Thyroid gland (tissue), 4 donors: Measurements from ENCODE around the gene PPP4C. TPM values are rescaled to one million over a fixed set of nuclear protein-coding genes. Genes with fewer than 3 reads are reported as not detected.
A peak's percentile ranks its signal among the peaks of the same experiment; 100 is the strongest.
"Not testable (repeated sequence)": the region's sequence is repeated elsewhere in the genome, so short reads cannot be mapped to it uniquely, and the experiment has no call there.

Experiments
- DNase-seq, 2 donors: peaks; one replicate each; pipeline ENCODE4 v3.0.0-alpha.2; 2019
- H3K27ac ChIP-seq, 3 donors: fragments of 200-600 bp; sonication (generic); 1 replicate in 2 of 3; 2 replicates in 1 of 3; pipeline ENCODE4 v1.5.1; 2016 to 2019; ENCODE audit warnings: mild to moderate bottlenecking in 1 of 3, moderate library complexity in 1 of 3
- H3K27me3 ChIP-seq: fragments of 200-600 bp; sonication (generic); one replicate; pipeline ENCODE4 v1.5.1; 2019
- H3K36me3 ChIP-seq, 2 donors: fragments of 200-600 bp; sonication (generic); one replicate each; pipeline ENCODE4 v1.5.1; 2016 to 2019
- H3K4me1 ChIP-seq, 2 donors: fragments of 200-600 bp; sonication (generic); one replicate each; pipeline ENCODE4 v1.5.1; 2017 to 2019
- H3K4me3 ChIP-seq, 3 donors: fragments of 200-600 bp; sonication (generic); replicated peaks in 1 of 3; 1 replicate in 2 of 3; 2 replicates in 1 of 3; pipeline ENCODE4 v1.5.1; 2016; ENCODE audit warnings: mild to moderate bottlenecking in 1 of 3
- H3K9me3 ChIP-seq: fragments of 200-600 bp; sonication (generic); one replicate; pipeline ENCODE4 v1.5.1; 2017
- POLR2A ChIP-seq, 2 donors: fragments of 450-650 bp; IDR thresholded peaks; one replicate each; pipeline ENCODE4 v1.6.1; 2017; ENCODE audit warnings: antibody characterized with exemption in 2 of 2, mild to moderate bottlenecking in 2 of 2, moderate library complexity in 1 of 2
- WGBS, 2 donors: methylation state at CpG; one replicate each; pipeline ENCODE4 v1.1.5; 2017; 5-methylcytosine and 5-hydroxymethylcytosine counted together
- intact Hi-C: fragments of 100-400 bp; cut with DNase I; formaldehyde crosslinking; loops from one replicate; pipeline ENCODE4 v1.15.1; 2023
- total RNA-seq, 4 donors: library from RNA; depleted of rRNA; stranded (reverse); fragments of >200 nt; gene quantifications; one replicate each; pipeline ENCODE4 v1.2.3, GENCODE V29; 2016
- TF ChIP-seq, protein P1 (sequence below), 6 experiments: fragments of 200-600 bp in 3 of 6; fragments of 450-650 bp in 3 of 6; sonication (generic) in 3 of 6; IDR thresholded peaks; one replicate each; pipeline ENCODE4 v1.5.1; 2016 to 2019; ENCODE audit warnings: antibody characterized with exemption in 6 of 6, mild to moderate bottlenecking in 2 of 6, inconsistent platforms in 1 of 6, moderate library complexity in 1 of 6

PPP4C gene
- total RNA-seq, 4 donors from 2014 or later = 43.6 to 59.9 (median 50.8) TPM

GRCh38 chr16:30033270-30033669 is 42.5 kb upstream of the PPP4C start:
- H3K4me1 ChIP-seq = peaks cover 0 to 5% of the 10 kb centered on the region in 2 donors
- peak; percentile 28 to 51 for DNase-seq
- no peak overlapping the region for H3K27ac ChIP-seq
- 44 to 46% methylated on average over 7 of the region's 7 CpGs for WGBS, 2 donors
- H3K4me3 ChIP-seq = no peak overlapping the region
- intact Hi-C loops = no loop called here
- no peaks in the 10 kb centered on the region for H3K9me3 ChIP-seq
- TF ChIP-seq POLR2A (IDR thresholded peaks at IDR 0.05) = no peak
- TF ChIP-seq, protein P1, sequence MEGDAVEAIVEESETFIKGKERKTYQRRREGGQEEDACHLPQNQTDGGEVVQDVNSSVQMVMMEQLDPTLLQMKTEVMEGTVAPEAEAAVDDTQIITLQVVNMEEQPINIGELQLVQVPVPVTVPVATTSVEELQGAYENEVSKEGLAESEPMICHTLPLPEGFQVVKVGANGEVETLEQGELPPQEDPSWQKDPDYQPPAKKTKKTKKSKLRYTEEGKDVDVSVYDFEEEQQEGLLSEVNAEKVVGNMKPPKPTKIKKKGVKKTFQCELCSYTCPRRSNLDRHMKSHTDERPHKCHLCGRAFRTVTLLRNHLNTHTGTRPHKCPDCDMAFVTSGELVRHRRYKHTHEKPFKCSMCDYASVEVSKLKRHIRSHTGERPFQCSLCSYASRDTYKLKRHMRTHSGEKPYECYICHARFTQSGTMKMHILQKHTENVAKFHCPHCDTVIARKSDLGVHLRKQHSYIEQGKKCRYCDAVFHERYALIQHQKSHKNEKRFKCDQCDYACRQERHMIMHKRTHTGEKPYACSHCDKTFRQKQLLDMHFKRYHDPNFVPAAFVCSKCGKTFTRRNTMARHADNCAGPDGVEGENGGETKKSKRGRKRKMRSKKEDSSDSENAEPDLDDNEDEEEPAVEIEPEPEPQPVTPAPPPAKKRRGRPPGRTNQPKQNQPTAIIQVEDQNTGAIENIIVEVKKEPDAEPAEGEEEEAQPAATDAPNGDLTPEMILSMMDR (IDR thresholded peaks at IDR 0.05) = peak in 1 of 6 experiments; percentile 2
- H3K27me3 ChIP-seq = peaks cover 15% of the 10 kb centered on the region
- H3K36me3 ChIP-seq = no peaks in the 10 kb centered on the region

- WGBS, 2 donors = 64 to 81% methylated on average over 5 of the region's 5 CpGs
- no peaks in the 10 kb centered on the region for H3K27me3 ChIP-seq
- intact Hi-C loops = no loop called here
- no peak overlapping the region for H3K4me3 ChIP-seq
- TF ChIP-seq, protein P1 (IDR thresholded peaks at IDR 0.05) = no peak
- TF ChIP-seq POLR2A (IDR thresholded peaks at IDR 0.05) = no peak
- no peaks in the 10 kb centered on the region for H3K36me3 ChIP-seq
- no peaks in the 10 kb centered on the region for H3K4me1 ChIP-seq
- H3K27ac ChIP-seq = no peak overlapping the region
- H3K9me3 ChIP-seq = no peaks in the 10 kb centered on the region
- no peak for DNase-seq
Measured at GRCh38 chr16:30040221-30040620, 35.6 kb upstream of the PPP4C start.

DNA sequence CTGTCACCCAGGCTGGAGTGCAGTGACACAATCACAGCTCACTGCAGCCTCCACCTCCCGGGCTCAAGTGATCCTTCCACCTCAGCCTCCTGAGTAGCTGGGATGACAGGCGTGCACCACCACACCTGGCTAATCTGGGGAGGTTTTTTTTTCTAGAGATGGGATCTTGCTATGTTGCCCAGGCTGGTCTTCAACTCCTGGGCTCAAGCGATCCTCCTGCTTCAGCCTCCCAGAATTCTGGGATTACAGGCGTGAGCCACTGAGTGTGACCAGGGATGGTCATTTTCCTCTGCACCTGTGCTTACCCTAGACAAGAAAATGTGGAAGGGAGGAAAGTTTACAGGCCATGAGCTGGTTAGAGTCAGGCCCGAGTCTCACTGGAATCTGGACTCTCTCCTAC is 35.1 kb upstream of the PPP4C start:
- intact Hi-C loops, H3K36me3 ChIP-seq, H3K27ac ChIP-seq, H3K4me1 ChIP-seq, DNase-seq, H3K9me3 ChIP-seq, H3K4me3 ChIP-seq, H3K27me3 ChIP-seq: not testable (repeated sequence)
- 83 to 87% methylated on average over 5 of the region's 5 CpGs for WGBS, 2 donors

GRCh38 chr16:30041841-30042240 is 34.0 kb upstream of the PPP4C start:
- intact Hi-C loops = no loop called here
- Histone ChIP-seq H3K27me3 (no peaks in the 10 kb centered on the region), H3K9me3 (no peaks in the 10 kb centered on the region), H3K27ac (no peak overlapping the region), H3K4me3 (no peak overlapping the region), H3K36me3 (no peaks in the 10 kb centered on the region), H3K4me1 (no peaks in the 10 kb centered on the region)
- 33 to 39% methylated on average over 5 of the region's 5 CpGs for WGBS, 2 donors
- TF ChIP-seq, protein P1 (IDR thresholded peaks at IDR 0.05) = peak in 4 of 6 experiments; percentile 19 to 44 (median 38)
- TF ChIP-seq POLR2A (IDR thresholded peaks at IDR 0.05) = no peak
- DNase-seq = no peak

DNA sequence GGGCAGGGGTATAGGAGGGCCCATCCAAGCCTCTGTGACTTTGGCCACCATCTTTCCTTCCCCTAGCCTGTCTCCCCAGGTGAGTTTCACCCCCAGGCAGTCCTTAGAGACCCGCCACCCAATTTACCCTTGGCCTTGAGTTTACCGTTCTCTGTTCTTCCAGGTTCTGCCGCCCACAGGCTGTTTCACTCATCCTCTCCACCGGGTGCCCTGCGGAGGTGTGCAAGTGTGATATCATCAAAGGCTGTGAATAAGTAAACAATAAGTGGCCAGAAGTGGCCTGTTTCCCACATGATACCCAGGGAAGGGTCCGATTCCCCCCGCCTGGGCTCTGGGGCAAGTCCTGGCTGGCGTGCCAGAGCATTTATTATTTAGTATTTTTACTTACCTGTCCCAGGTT is 29.6 kb upstream of the PPP4C start:
- H3K9me3 ChIP-seq = no peaks in the 10 kb centered on the region
- no peak for TF ChIP-seq POLR2A (IDR thresholded peaks at IDR 0.05)
- TF ChIP-seq, protein P1 (IDR thresholded peaks at IDR 0.05) = no peak
- intact Hi-C loops = no loop called here
- WGBS, 2 donors = 60 to 66% methylated on average over 8 of the region's 8 CpGs
- H3K4me1 ChIP-seq = no peaks in the 10 kb centered on the region
- no peak overlapping the region for H3K27ac ChIP-seq
- no peaks in the 10 kb centered on the region for H3K27me3 ChIP-seq
- no peak for DNase-seq
- no peak overlapping the region for H3K4me3 ChIP-seq
- H3K36me3 ChIP-seq = no peaks in the 10 kb centered on the region

DNA sequence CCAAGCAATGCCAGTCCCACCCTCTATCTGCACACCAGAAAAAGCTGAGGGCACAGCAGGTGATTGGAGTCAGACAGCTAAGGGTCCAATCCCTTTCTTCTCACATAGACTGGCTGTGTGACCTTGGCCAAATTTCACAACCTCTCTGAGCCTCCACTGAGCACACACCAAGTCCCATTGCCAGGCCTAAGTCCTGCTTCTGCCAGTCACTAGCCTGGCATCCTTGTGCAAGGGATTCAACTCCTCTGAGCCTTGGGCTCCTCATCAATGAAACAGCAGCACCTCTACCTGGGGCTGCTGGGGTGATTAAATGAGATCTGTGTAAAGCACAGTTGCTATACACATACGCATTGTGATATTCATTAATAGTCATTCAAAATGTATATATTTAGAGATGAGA is 29.2 kb upstream of the PPP4C start:
- no peaks in the 10 kb centered on the region for H3K27me3 ChIP-seq
- H3K4me1 ChIP-seq = no peaks in the 10 kb centered on the region
- 82 to 93% methylated on average over 1 of the region's 1 CpG for WGBS, 2 donors
- TF ChIP-seq, protein P1 (IDR thresholded peaks at IDR 0.05) = no peak
- no peak for TF ChIP-seq POLR2A (IDR thresholded peaks at IDR 0.05)
- DNase-seq = no peak
- no peak overlapping the region for H3K4me3 ChIP-seq
- H3K9me3 ChIP-seq = no peaks in the 10 kb centered on the region
- no peak overlapping the region for H3K27ac ChIP-seq
- intact Hi-C loops = no loop called here
- H3K36me3 ChIP-seq = no peaks in the 10 kb centered on the region
